Stimulated activated CD4-positive, alpha-beta T cell treated with anti-CD3 and anti-CD28 coated beads, Interleukin-12 subunit alpha, Interleukin-12 subunit beta, amount 100 ng/mL, for 48 hours (primary cell): Measurements from ENCODE around the gene NPTN.
A peak's percentile ranks its signal among the peaks of the same experiment; 100 is the strongest.
"Not testable (repeated sequence)": the region's sequence is repeated elsewhere in the genome, so short reads cannot be mapped to it uniquely, and the experiment has no call there.

ENCODE experiments used
- DNase-seq, 3 donors: peaks; one replicate each; pipeline ENCODE4 v3.0.0-alpha.2; 2020; ENCODE audit warnings: low read depth in 2 of 3, low spot score in 1 of 3

Gene NPTN

DNA sequence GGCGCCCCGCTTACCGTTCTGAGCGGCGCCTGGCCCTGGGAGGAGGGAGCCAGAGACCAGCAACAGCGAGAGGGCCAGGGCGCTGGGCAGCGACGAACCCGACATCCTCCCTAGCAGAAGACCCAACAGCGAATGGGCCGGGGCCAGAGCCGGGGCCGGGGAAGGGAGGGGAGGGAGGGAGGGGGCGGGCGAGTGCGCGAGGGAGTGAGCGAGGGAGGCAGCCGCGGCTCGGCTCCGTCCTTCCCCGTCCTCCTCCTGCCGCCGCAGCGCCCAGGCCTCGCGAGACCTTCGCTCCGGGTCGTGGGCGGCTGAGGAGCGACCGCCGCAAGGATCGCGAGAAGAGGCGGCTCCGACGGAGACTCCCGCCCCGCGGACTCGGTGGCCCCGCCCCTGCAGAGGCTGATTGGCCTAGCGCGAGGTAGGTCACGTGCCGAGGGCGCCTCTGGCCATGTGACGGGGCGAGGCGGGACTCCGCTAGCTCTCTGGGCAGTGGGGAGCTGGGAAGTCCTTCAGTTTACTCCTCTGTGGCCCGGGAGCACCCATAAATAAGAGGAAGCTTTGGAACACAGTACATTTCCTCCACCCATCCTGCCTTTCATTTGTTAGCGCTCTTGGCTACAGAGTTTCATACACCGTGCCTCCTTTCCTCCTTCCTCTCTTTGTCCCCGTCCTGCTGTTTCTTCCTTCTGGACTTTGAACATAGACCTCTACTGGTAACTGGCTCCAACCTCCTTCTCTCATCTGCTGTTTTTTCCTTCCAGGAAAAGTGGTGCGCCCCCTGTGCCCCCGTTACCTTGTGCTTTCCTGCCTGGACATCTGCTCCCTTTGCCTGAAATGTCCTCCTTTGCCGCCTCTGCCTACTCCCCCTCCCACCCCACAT, at the start of gene NPTN:
TSS of gene NPTN (minus strand) at position 279 of the 880 bp plus-strand sequence. CDS start at position 105, 174 bp downstream.
- DNase-seq, result peak; percentile 95 to 98 (median 96)

DNA sequence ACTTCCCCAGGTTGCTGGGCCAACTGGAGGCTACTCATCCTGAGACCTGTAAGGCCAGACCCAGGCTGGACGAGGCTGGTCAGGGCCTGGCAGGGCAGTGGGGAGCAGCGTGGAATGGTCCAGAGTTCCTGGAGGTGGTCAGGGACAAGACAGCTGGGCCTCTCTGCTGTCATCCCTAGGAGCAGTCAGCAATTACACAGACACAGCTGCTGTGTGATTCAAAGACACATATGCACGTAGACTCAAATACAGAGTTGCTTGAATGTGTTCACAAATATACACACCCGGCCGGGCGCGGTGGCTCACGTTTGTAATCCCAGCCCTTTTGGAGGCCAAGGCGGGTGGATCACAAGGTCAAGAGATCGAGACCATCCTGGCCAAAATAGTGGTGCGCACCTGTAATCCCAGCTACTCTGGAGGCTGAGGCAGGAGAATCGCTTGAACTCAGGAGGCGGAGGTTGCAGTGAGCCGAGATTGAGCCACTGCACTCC, 49.5 kb upstream of the NPTN start:
- no peak for DNase-seq

DNA sequence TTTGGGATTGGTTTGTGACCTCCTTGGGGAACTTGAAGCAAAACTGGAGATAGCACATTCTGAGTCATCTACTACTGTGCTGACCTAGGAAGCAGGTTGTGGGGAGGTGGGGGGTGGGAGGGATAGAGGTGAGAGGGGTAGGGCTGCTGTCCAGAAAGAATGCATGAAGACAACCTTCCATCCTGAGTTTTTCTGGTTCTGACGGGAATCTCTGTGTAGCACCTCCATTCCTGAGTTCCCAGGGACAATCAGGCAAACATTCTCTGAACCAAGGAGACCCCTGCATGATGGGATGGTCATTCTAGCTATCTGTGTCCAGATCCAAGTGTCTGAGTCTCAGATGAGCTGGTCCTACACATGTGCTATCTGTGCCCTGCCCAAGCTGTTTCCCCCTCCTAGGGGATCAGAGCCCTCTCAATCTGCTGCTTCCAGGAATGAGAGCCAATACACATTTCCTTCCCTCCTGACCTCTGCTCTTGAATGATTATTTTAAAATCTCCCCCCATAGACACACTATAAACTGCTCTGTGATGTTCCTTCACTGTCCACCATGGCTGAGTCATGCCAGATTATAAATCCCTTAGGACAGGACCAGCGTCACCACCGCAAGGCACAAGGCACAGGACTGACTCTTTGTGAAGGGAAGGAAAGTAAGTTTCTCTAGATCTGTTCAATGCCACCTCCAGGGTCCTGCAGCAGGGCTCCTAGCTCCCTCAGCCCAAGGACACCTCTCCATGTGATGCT, 48.8 kb upstream of the NPTN start:
- DNase-seq, result no peak

DNA sequence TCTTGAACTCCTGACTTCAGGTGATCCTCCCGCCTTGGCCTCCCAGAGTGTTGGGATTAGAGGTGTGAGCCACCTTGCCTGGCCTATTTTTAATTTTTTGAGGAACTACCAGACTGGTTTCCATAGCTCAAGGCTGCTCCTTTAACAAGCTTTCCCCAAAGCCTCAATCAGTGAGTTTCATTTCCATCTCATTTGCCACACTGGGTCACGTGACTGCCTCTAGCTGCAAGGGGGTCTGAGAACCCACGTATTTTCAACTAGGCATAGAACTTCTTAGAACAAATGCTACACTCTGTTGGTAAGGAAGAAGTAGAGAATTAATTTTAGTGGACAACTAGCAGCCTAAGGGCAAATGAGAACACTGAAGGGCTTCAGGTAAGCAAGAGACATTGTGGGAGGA, 47.9 kb upstream of the NPTN start:
- DNase-seq, result no peak

DNA sequence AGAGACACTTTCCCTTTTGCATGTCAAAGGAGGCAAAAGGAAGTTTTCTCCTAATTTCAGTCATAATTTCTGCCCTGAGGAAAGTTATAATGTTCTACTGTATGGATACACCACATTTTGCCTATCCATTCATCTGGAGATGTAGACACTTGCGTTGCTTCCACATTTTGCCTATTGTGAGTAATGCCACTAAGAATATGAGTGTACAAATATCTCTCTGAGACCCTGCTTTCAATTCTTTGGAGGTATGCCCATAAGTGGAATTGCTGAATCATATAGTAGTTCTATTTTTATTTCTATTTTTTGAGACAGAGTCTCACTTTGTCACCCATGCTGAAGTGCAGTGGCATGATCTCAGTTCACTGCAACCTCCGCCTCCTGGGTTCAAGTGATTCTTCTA, 47.4 kb upstream of the NPTN start:
- DNase-seq, result no peak

DNA sequence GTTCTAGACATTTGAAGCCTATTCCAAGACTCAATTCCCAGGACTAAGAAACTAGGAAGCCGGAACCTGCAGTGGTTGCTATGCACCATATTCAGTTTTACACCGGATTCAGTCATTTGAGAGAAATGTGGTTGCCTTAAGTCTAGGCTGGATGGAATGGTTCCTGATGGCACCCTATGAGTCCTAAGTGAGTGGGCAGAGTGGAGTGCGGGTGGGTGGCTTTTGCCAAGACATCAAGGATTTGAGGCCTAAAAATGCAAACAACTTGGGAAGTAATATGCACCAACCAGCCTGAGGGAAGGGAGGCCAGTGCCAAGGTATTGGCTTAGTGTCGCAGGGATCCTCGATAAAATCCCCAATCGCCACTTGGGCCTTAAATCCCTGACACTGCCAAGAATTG, 46.8 kb upstream of the NPTN start:
- DNase-seq, result no peak

DNA sequence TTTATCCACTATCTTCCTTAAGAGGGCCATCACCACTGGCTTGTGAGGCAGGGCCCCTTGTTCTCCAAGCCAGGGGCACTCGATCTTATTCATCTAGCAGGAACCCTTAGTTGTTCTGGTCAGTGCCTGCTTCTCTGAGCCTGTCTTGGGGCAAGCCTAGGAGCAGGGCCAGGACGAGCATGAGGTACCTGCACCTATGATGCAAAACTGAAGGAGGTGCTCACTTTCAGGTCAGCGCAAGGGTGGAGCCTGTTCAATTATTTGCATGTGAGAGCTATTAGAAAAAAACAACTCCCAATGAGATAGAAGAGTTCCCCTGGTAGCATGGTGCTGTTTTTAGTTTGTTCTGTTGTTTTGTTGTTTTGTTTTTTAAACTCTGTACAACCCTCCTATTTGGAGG, 46.0 kb upstream of the NPTN start:
- no peak for DNase-seq

DNA sequence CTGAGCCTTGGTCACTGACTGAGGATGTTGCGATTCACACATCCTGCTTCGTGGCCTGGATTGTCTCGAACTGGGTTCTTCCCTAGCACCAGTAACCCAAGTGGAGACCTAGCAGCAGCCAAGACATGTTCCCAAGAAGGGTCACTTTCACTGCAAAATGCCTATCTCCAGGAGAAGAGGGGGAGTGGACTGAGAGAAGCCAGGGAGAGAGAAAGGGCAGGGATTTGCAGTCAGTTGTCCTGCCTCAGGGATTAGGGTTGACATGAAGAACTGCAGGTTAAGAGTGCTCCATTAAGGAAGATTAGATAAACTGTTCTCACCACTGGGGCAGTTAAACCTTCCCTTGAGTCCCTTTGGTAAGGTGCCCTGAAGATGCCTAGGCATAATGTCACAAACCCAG, 45.3 kb upstream of the NPTN start:
- no peak for DNase-seq

DNA sequence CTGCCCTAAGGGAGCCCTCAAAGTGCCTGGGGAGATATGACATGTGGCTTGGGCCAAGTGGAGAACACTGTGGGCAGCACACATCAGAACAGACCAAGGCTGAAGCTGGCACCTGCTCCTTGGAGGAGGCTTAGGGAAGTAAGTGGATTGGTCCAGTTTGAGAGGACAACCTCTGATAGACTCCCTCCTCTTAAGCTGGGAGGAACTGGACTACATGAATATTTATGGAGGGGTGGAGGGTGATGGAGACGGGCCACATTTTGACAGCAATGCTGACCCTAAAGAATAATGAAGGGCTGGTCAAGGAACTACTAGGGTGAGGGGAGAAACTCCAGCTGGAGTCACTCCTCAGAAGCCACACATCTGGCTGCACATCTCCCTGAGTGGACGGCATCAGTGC, 44.5 kb upstream of the NPTN start:
- DNase-seq, result no peak

DNA sequence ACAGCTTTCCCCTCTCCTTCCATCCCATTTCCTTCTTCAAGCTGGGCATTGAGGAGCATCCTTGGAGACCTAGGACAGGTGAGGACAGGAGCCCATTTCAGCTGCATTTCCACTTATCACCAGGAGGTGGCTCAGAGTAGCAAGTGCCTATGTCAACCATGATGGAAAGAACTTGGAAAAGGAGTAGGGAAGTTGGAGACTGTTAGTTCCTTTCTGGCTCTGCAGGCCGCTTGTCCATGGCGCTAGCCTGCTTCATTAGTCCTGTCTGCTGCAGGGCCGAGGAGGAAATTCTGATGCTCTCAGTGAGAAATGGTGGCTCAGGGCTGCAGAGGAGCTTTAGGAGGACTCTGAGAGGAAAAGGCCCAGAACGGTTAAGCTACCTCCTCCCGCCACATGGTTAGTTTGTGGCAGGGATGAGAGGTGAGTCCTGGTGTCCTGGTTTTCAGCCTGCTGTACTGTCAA, 44.0 kb upstream of the NPTN start:
- DNase-seq, result peak; percentile 13 to 53 (median 41)

DNA sequence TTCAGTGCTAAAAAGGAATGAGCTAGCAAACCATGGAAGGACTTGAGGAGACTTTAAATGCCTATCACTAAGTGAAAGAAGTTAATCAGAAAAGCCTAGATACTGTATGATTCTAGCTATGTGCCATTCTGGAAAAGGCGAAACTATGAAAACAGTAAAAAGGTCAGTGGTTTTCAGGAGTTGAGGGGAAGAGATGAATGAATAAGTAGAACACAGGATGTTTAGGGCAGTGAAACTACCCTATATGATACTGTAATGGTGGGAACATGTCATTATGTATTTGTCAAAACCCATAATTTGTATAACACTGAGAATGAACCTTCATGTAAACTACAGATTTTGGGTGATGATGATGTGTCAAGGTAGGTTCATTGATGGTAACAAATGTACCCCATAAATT, 41.4 kb upstream of the NPTN start:
- DNase-seq, result no peak

DNA sequence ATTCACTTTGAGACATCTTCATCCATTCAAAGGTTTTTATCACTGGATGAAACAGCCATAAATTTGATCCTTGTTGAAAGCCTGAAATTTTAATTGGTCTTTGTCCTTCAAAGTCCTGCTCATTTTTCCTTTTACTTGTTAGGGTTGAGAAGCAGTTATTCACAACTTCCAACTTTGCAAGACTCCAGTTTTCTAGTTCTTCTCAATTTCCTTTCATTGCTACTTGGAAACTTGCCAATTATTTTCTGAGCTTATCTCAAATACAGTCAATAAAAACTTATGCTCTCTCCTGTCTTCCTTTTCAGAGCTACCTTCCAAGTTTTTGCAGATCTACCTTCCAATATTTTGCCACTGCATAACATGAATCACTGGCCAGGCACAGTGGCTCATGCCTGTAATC, 27.3 kb upstream of the NPTN start:
- DNase-seq, result no peak

DNA sequence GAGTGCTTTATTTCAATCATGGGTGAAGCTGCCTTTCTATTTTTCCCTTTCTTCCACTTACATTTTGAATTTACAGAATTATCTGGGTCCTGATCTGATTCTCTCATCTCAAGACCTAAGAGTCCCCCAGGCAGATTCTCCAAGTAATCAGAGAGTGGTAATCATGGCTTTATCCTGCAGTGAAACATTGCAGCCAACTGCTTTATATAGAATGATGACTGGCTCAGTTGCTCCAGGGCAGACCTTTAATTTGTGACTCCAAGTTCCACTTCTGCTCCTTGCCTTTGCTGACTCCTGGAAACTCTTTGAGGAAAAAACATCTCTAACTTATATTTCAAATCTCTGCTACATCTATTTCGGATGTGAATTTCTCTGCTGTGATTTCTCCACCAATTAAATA, 25.5 kb upstream of the NPTN start:
- no peak for DNase-seq

DNA sequence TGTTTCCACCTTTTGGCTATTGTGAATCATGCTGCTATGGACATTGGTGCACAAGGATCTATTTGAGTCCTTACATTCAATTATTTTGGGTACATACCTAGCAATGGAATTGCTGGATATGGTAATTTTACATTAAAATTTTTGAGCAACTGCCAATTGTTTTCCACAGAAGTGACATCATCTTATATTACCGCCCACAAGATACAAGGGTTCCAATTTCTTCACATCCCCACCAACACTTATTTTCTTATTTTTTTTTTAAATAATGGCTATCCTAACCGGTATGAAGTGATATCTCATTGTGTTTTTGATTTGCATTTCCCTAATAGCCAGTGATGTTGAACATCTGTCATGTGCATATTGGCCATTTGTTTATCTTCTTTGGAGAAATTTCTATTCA, 22.5 kb upstream of the NPTN start:
- no peak for DNase-seq

DNA sequence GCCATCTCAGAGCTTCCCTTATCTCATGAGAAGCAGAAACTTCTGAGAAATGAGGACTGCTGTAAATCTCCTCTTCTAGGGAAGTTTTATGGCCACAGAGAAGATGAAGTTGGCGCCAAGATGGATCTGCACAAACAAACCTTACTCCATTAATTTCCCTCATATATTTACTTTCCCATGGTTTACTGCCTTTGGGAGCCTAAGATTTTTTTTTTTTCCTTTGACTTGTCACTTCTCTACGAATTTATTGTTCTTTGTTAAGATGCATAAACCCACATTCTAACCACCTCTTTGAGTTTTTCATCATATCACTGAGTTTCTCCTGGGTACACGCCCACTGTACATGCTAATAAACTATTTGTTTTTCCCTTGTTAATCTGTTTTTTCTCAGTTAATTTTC, 21.5 kb upstream of the NPTN start:
- DNase-seq, result no peak

DNA sequence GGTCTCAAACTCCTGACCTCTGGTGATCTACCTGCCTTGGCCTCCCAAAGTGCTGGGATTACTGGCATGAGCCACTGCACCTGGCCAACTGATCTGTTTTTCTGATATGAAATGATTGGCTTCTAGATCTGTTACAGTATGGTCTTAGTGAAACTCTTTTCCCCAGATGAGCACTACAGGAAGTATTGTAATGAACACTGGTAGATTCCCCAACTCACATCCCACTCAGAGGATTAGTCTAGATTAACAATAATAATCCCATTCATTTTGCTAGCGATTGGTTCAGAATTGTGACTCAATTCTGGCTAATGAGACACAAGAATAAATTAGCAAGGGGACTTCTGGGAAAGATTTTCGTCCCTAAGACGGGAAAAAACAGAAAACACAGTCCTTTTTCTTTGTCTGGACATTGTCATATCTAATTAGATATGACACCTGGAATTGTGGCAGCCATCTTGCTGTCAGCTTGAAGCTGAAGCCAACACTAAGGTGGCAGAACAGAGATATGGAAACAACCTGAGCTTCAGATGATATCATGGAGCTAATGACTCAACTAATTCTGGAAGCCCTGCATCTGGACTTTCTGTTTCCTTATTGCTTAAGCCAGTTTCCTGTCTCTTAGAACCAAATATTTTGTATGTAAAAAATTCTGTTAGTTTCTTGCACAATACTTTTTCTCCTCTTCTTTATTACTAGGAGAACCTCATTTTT, 17.4 kb upstream of the NPTN start:
- no peak for DNase-seq

DNA sequence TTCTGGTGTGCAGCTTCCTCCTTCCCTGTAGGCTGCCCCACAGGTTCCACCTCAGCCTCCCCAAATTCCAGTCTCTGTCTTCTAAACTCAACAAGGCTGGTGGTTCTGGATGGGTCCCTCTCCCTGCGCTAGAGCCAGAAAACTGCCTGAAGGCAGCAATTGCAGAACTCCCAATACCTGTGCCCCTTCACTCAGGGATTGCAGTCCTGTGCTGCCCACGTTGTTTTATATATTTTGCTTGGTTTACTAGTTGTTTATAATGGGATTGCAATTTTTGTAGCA, 14.8 kb upstream of the NPTN start:
- DNase-seq, result no peak

DNA sequence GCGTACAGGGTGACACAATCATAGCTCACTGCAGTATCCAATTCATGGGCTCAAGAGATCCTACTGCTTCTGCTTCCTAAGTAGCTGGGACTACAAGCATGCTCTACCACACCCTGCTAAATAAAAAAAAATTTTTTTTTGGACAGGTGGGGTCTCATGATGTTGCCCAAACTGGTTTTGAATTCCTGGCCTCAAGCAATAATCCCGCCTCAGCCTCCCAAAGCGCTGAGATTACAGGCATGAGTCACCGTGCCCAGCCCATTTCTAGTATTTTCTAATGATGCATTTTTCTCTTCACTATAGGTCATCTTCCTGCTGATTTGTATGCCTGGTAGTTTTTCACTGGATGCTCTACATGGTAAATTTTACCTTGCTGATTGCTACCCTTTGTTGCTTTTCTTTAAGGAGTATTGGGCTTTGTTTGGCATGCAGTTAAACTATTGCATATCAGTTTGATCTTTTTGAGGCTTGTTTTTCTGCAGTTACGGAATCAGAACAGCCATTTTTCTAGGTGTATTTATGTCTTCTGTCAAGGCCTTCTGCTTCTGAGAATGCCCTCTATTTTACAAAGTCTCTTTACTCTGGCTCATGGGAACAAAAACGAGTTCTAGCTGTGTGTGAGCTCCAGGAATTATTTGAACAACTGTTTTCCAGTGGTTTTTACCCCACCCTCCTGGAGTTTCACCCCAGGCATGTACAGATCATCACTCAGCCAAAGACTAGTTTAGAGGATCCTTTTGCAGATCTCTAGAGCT, 14.2 kb upstream of the NPTN start:
- DNase-seq, result no peak

DNA sequence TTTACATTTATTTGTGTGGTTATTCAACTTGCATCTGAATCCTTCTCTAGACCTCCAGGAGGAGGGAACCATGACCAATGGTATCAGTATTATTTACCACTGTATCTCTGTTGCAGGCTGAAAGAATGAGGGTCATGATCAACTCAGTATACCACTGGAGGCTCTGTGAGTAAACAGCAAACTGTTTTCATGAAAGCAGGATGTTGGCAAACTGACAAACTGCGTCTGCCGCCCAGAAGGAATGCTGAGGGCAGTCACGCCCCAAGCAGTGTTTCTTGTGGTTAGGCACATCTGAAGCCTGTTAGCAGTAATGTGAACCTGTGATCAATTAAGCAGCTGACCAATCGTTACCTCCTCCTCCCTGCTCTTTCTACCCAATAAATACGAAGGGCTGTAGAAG, 6.3 kb upstream of the NPTN start:
- not testable (repeated sequence) for DNase-seq

DNA sequence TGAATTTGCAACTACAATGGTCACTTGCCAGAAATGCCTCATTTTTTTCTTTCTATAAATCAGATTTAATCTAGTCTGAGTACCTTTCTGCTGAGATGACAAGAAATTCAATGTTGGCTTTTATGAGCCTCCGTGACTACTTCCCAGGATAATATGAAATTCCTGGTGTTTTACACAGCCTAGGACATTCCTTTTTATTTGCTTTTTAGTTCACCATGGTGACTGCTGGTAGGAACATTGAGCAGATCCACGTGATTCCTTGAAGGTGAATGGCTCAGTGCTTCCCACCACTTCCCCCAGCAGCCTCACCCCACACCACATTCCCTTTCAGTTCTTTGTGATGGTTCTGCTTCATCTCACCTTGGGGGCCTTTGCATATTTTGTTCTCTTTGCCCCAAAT, 4.3 kb upstream of the NPTN start:
- no peak for DNase-seq

DNA sequence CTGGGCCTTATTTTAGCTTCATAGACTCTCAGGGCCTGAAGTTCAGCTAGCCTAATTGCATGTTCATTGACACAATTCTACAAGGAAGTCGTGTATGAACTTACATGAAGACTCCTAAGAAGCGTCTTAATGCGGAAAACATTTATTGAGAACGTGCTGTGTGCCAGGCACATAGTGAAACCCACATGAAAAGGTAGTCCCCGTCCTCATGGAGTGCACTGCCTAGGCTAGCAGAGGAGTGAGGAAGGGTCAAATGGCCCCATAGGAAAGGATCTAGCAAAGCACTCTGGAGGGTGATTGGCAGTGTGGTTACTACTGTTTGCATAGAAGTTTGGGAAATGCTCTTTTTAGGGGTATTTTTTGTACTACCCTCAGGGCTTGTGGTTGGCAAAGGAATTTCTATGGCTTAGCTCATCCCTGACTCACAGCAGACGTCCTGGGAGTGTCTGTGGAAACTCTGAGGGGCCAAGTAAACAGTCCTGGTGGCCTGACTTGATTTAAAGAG, 854 bp upstream of the NPTN start:
- DNase-seq, result no peak
